GM19463 (cell line): Measurements from ENCODE around the gene MYO3A.
"Not testable (repeated sequence)": the region's sequence is repeated elsewhere in the genome, so short reads cannot be mapped to it uniquely, and the experiment has no call there.

Experiments used
- ATAC-seq: cut with Tn5 transposase; IDR thresholded peaks from one replicate; pipeline ENCODE4 v1.9.1; 2021; ENCODE audit warnings: mild to moderate bottlenecking, moderate library complexity; ENCODE audit not compliant: unreplicated experiment

MYO3A gene

GRCh38 chr10:26067680-26068079 is 133.7 kb downstream of the MYO3A start:
- ATAC-seq, result no peak

DNA sequence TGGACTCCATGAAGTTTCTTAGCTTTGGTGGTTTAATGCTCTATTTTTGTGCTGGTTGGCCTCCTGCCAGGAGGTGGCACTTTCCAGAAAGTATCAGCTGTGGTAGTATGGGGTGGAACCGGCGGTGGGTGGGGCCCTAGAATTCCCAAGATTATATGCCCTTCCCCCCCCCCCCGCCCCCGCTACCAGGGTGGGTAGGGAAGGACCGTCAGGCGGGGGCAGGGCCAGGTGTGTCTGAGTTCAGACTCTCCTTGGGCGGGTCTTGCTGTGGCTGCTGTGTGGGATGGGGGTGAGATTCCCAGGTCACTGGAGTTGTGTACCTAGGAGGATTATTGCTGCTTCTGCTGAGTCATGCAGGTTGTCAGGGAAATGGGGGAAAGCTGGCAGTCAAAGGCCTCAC is 146.9 kb downstream of the MYO3A start:
- ATAC-seq, result not testable (repeated sequence)

DNA sequence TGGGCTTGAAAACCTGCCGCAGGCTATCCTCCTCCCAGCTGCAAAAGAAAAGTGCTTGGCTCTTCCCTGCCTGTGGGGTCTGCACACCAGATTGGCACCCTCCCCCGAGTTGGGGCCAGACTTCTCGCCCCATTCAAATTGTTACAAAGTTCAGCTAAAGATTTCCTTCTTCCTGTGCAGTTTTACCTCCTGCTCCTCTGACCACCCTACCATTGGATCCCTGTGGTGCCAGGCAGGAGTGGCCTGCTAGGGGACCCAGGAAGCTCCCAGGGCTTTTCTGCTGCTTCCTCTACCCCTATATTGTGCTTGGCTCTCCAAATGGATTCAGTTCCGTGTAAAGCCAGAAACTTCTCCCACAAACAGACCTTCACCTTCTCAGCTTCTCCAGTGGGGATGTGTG is 147.4 kb downstream of the MYO3A start:
- ATAC-seq, result no peak

DNA sequence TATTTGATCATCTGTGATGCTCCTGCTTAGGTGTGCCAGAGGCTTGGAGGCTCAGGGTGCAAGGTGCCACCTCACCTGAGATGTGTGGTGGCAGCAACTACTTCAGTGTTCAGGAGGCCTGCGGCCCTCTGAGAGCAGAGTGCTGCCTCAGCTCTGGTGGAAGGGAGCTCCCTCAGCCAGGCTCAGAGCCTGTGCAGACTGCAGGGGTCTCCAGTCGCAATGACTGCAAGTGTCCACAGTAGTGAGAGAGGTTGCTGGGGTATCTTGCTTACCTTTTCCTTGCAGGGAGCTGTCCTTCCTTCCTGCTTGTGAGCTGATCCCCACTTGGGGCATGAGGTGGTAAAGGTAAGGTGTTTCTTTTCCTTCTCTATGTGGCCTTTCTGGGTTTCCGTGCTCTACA is 151.5 kb downstream of the MYO3A start:
- ATAC-seq, result no peak

- ATAC-seq, result no peak
Measured at GRCh38 chr10:26087666-26088065, 153.6 kb downstream of the MYO3A start.

GRCh38 chr10:26090026-26090425 is 156.0 kb downstream of the MYO3A start:
- ATAC-seq, result no peak

- ATAC-seq, result no peak
Measured at GRCh38 chr10:26090762-26091161, 156.7 kb downstream of the MYO3A start.

DNA sequence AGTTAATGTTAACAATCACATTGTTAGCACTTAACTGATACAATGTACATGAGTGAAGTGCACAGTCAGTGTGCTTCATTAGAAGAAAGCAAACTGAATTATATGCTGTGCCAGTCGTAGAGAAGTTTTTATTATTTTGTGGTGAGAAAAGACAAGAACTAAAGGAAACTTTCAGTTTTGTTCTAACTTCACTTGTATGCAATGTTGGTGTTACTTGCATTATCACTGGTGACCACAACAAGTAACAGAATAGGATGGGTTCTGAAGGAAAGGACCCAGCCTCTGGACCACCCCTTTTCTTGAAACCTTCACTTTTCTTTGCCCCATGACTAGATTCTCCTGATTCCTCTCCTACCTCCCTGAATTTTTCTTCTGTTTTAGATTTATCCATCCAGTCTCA is 159.2 kb downstream of the MYO3A start:
- ATAC-seq, result no peak

DNA sequence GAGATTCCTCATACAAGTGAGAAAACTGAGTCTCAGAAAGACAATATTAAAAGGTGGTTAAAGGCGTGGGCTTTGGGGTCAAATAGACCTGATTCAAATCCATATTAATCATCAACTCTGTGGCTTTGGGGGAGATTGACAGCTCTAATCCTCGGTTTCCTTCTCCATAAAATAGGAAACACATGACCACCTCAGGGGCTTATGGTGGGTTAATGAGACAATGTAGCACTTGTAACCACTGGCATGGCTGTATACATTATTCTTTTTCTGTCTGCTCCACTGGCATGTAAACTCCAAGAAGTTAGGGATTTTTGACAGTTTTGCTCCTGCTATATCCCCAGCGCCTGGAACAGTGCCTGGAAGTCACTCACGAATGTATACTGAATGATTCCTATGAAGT is 161.8 kb downstream of the MYO3A start:
- no peak for ATAC-seq

- ATAC-seq, result not testable (repeated sequence)
Measured at GRCh38 chr10:26097549-26097948, 163.5 kb downstream of the MYO3A start.

DNA sequence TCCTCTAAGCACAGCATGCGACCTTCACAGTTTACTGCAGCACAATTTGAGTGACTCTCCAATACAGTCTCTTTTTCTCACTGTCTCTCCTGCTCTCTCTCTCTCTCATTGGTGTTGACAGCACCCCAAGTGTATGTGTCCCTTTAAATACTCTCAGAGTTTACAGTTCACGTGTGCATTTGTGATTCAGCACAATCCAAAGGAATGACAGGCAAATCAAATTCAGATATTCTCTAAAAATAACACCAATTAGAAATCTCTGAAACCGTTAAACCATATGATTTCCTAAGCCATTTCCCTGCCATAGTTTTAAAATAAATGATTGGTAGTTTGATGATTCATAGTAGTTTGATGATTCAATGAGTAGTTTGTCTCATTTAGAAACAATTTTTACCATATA is 178.5 kb downstream of the MYO3A start:
- no peak for ATAC-seq

DNA sequence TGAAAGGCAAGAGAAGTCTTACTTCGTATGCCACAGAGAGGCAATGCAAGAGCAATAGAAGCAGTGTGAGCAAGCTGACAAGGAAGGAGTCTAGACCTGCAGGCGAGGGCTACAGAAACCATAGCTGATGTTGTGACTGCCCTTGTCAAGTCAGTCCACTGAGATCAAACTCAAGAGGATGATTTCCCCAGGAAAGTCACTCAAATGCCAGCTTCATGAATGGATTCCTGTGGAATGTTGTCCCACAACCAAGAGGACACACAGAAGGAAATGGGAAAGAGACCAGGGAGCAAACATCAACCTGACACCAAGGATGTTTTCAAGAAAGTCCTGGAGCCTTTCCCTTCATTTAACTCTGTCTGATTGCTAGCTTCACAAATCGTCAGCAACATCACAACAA is 204.6 kb downstream of the MYO3A start:
- ATAC-seq, result no peak

DNA sequence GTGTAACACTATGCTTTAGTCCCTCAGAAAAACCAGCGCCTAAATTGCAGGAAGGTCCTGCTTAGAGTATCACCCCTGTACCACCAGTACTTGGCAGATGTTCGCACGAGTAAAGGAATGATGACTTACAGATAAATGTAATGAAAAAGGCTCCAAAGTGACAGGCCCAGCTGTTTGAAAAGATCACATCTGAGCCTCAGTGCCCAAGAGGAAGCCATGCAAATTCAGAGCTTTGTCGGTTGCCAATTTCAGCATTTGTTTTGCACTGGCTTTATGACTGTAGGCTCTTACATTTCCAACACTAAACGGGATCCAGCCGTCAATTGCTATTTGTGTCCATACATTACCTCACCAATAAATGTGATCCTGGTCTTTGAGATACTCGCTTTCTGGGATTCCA is 222.0 kb downstream of the MYO3A start:
- no peak for ATAC-seq

DNA sequence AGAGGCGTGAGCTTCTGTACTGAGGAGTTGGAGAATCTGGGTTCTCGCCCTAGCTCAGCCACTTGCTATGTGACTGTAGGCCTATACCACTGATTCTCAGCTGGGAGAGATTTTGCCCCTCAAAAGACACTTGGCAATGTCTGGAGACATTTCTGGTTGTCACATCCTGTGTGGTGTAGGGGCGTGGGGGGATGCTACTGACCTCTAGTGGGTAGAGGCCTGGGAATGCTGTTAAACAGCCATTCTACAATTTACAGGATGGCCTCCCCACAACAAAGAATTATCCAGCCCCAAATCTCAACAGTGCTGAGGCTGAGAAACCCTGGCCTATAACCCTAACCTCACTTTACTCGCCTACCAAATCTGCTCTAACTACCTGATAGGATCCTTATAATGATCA is 223.7 kb downstream of the MYO3A start:
- no peak for ATAC-seq

DNA sequence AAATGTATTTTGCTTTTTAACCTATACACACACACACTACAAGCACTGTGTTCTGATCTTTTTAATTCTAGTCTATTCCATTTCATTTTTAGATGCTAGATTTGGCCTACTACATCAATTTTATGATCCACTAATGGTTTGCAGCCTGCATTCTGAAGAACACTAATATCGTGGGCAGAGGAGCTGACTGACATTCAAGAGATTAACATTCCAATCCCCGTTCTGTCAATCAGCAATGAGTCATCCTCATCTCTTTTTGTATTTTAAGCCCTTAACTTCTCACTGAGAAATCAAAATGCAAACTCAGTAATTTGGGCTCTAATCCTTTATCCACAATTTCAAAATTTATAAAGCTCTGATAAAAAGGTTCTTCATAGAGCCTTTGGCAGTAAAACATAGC is 235.4 kb downstream of the MYO3A start:
- no peak for ATAC-seq

- ATAC-seq, result no peak
Measured at GRCh38 chr10:26172131-26172530, 238.1 kb downstream of the MYO3A start.

GRCh38 chr10:26173837-26174236 is 239.8 kb downstream of the MYO3A start:
- ATAC-seq, result no peak

DNA sequence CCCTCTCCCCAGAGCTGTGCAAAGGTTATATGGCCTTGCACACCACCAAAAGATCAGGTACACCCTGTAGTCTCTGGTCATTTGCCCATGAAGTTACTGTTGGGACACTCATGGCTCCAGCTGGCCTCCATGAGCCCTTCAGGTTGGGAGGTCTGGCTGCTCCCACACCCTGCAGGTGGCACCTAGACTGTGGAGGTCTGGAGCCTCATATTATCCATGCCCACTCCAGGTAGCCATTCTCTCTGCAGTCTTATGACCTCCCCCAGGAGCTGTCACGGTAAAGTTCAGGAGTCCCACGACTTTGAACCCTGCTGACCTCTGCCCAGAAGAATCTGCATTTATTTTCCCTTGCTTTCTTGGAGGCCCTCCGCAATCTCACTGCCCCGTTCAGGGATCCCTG is 243.3 kb downstream of the MYO3A start:
- no peak for ATAC-seq

GRCh38 chr10:26194275-26194674 is 260.2 kb downstream of the MYO3A start:
- ATAC-seq, result no peak

DNA sequence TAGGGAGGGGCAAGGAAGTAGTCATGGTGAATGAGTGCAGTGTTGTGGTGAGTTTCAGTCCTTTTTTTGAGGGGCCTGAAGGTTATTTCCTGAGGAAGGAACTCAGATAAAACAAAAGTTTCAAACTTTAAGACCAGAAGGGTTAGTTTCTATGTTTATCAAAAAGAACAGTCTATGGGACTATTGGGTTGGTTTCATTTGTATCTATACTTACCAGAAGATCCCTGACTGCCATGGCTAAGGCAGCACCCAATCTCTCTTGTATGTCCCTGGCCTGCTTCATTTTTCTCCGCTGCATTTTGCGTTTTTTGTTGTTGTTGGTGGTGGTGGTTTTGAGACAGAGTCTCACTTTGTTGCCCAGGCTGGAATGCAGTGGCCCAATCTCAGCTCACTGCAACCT is 263.2 kb downstream of the MYO3A start:
- no peak for ATAC-seq

DNA sequence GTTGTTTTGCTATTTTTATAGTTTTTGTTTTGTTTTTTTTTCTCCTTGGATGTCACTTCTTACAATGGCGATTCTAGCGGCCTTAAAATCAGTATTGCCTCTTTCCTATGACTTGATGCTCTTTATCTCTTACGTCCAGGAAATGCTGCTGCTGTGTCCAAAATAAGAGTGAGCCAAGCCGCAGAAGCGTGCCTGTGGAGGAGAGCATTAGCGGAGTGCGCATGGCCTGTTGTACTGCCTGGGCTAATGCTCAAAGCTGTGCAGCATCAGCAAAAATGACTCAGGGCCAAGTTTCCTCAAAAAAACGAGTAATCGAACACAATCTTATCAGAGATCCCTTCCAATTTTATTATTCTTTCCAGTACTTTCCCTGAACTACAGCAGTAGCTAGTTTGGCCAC is 264.1 kb downstream of the MYO3A start:
- no peak for ATAC-seq

DNA sequence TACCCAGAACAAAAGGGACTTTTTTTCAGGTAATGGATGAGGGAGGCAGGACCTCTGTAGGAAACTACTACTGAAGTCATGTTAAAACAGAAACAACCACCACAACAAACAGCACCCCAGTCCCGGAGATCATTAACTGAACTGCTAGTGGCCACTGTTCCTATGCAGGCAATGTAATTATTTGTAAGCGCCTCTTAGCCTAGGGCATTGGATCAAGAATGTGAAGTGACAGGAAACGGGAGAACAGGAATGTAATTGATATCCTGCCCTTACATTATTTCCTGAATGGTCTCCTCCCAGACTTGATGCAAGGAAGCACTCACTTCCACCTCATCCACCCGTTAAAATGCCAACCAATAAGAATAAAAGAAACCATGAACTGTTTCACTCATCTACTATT is 265.8 kb downstream of the MYO3A start:
- no peak for ATAC-seq

DNA sequence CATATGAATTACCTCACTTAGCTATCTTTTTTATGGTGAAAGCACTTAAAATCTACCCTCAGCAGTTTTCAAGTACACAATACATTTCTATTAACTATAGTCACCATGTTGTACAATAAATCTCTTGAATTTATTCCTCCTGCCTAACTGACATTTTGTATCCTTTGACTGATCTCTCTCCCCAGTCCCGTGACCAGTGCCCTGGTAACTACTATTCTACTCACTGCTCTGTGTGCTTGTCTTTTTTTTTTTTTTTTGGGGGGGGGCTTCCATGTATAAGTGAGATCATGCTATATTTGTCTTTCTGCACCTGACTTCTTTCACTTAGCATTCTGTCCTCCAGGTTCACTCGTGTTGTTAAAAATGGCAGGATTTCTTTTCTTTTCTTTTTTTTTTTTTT is 271.2 kb downstream of the MYO3A start:
- no peak for ATAC-seq
